ENCODE measurements around the gene HOXB8. TPM values are rescaled to one million over a fixed set of nuclear protein-coding genes. Genes with fewer than 3 reads are reported as not detected.
A peak's percentile ranks its signal among the peaks of the same experiment; 100 is the strongest.

HOXB8 gene
- total RNA-seq, 8 experiments from 2014 or later: 0.80 to 139 (median 63.2) TPM

- in situ Hi-C loops (cut with MboI; ENCODE audit: low pct_unique_long_range_greater_than_20kb in 2 of 9, low sequenced_read_pairs in 9 of 9, unreplicated experiment in 9 of 9): no loop called here
- Histone ChIP-seq H3K4me1 (replicated peaks in 1 of 2) (peaks cover 11 to 40% of the 10 kb centered on the region in 2 donors), H3K27ac (peak overlapping the region; percentile 94 to 97), H3K4me3 (peak overlapping the region; percentile 67 to 91 (median 83))
- WGBS, 10 experiments: 0 to 13% (median 0%) methylated on average over 1 to 5 of the region's 43 CpGs; no CpG with 5 or more reads in 3 of the 10 experiments
- ATAC-seq (replicated peaks in 6 of 8): no peak
Observed at GRCh38 chr17:48576479-48577309, 38.4 kb downstream of the HOXB8 start.

- Histone ChIP-seq H3K4me3 (peak overlapping the region; percentile 67 to 91 (median 83)), H3K4me1 (replicated peaks in 1 of 2) (peaks cover 11 to 40% of the 10 kb centered on the region in 2 donors), H3K27ac (peak overlapping the region; percentile 94 to 97)
- in situ Hi-C loops (cut with MboI; ENCODE audit: low pct_unique_long_range_greater_than_20kb in 2 of 9, low sequenced_read_pairs in 9 of 9, unreplicated experiment in 9 of 9): no loop called here
- ATAC-seq (replicated peaks in 6 of 8): peak in 6 of 8 experiments; percentile 1 to 11 (median 7)
- WGBS, 10 experiments: 0 to 92% (median 2%) methylated on average over 1 to 8 of the region's 22 CpGs; no CpG with 5 or more reads in 1 of the 10 experiments
Observed at GRCh38 chr17:48575673-48576478, 39.2 kb downstream of the HOXB8 start.

DNA sequence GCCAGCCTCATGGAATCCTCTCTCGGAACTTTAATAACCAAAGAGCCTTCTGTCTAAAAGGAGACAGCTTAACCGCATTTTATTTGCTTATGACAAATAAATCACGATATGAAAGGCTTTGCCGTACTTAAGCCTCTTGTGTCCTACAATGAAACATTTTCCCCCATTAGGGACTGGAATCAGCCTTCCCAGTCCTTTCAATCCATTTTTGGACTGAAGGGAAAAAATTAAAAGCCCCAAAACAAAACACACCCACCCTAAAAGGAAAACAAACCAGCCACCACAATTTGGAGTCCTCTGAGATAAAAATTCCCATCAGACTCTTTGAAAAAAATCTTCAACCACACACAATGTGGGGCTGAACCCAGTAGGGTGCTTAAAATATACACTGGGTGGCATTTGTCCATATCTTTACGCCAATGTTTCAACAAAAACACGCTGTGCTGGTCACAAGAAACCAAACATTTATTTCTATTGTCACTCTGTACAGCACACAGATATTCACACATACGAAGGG is 40.0 kb downstream of the HOXB8 start:
- Histone ChIP-seq H3K4me1 (replicated peaks in 1 of 2) (peaks cover 11 to 38% of the 10 kb centered on the region in 2 donors), H3K4me3 (peak overlapping the region; percentile 67 to 91 (median 83)), H3K27ac (peak overlapping the region; percentile 94 to 97)
- 0 to 87% (median 5%) methylated on average over 1 to 7 of the region's 7 CpGs for WGBS, 10 experiments
- in situ Hi-C loops (cut with MboI; ENCODE audit: low pct_unique_long_range_greater_than_20kb in 2 of 9, low sequenced_read_pairs in 9 of 9, unreplicated experiment in 9 of 9): no loop called here
- peak in 3 of 8 experiments; percentile 1 to 11 (median 5) for ATAC-seq (replicated peaks in 6 of 8)

DNA sequence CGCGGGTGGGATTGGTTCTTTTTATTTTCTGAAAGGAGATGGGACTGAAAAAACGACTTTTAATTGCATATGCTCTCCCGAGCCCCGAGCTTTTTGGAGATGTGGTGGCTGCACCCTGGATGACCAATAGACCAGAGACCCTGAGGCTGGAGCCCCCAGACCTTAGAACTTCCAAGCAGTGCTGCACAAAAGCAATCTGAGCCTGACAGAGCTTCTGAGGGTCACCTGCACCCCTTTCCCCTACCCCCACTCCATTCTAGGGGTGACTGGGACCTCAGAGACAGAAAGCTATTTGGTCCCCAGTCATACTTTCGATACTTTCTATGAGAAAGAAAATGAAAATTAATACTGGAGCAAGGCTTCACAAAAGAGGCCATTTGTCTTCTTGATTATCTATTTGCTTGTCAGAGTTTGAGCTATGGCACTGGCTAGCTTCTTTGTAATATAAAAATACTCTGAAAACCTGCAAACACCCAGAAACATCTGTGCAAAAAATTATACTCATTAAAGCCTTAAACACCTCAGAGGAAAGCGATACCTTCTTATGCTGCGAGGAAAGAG is 40.5 kb downstream of the HOXB8 start:
- 0 to 100% (median 6%) methylated on average over 1 to 6 of the region's 8 CpGs for WGBS, 10 experiments
- H3K4me3 ChIP-seq: peak overlapping the region; percentile 67 to 91 (median 83)
- H3K27ac ChIP-seq: peak overlapping the region; percentile 94 to 97
- in situ Hi-C loops (cut with MboI; ENCODE audit: low pct_unique_long_range_greater_than_20kb in 2 of 9, low sequenced_read_pairs in 9 of 9, unreplicated experiment in 9 of 9): no loop called here
- peaks cover 11 to 40% of the 10 kb centered on the region in 2 donors for H3K4me1 ChIP-seq (replicated peaks in 1 of 2)
- no peak for ATAC-seq (replicated peaks in 6 of 8)

GRCh38 chr17:48571826-48572417 is 43.2 kb downstream of the HOXB8 start:
- 0 to 60% methylated on average over 1 of the region's 1 CpG; no CpG with 5 or more reads in 8 of the 10 experiments for WGBS, 10 experiments
- no peak for ATAC-seq (replicated peaks in 6 of 8)
- in situ Hi-C loops (cut with MboI; ENCODE audit: low pct_unique_long_range_greater_than_20kb in 2 of 9, low sequenced_read_pairs in 9 of 9, unreplicated experiment in 9 of 9): no loop called here
- peak overlapping the region; percentile 67 to 91 (median 83) for H3K4me3 ChIP-seq
- peak overlapping the region; percentile 94 to 97 for H3K27ac ChIP-seq
- H3K4me1 ChIP-seq (replicated peaks in 1 of 2): peaks cover 23 to 51% of the 10 kb centered on the region in 2 donors

- in situ Hi-C loops (cut with MboI; ENCODE audit: low pct_unique_long_range_greater_than_20kb in 2 of 9, low sequenced_read_pairs in 9 of 9, unreplicated experiment in 9 of 9): no loop called here
- H3K27ac ChIP-seq: peak overlapping the region; percentile 94 to 97
- no peak for ATAC-seq (replicated peaks in 6 of 8)
- peak overlapping the region; percentile 67 to 91 (median 83) for H3K4me3 ChIP-seq
- WGBS, 10 experiments: 0 to 92% (median 0%) methylated on average over 1 to 21 of the region's 26 CpGs
- H3K4me1 ChIP-seq (replicated peaks in 1 of 2): peaks cover 30 to 56% of the 10 kb centered on the region in 2 donors
Observed at GRCh38 chr17:48571024-48571818, 43.9 kb downstream of the HOXB8 start.

GRCh38 chr17:48570325-48571023 is 44.6 kb downstream of the HOXB8 start:
- Histone ChIP-seq H3K4me1 (replicated peaks in 1 of 2) (peaks cover 32 to 56% of the 10 kb centered on the region in 2 donors), H3K27ac (peak overlapping the region; percentile 94 to 97), H3K4me3 (peak overlapping the region; percentile 67 to 91 (median 83))
- ATAC-seq (replicated peaks in 6 of 8): no peak
- in situ Hi-C loops (cut with MboI; ENCODE audit: low pct_unique_long_range_greater_than_20kb in 2 of 9, low sequenced_read_pairs in 9 of 9, unreplicated experiment in 9 of 9): no loop called here
- WGBS, 10 experiments: 0 to 90% (median 5%) methylated on average over 1 to 10 of the region's 19 CpGs

DNA sequence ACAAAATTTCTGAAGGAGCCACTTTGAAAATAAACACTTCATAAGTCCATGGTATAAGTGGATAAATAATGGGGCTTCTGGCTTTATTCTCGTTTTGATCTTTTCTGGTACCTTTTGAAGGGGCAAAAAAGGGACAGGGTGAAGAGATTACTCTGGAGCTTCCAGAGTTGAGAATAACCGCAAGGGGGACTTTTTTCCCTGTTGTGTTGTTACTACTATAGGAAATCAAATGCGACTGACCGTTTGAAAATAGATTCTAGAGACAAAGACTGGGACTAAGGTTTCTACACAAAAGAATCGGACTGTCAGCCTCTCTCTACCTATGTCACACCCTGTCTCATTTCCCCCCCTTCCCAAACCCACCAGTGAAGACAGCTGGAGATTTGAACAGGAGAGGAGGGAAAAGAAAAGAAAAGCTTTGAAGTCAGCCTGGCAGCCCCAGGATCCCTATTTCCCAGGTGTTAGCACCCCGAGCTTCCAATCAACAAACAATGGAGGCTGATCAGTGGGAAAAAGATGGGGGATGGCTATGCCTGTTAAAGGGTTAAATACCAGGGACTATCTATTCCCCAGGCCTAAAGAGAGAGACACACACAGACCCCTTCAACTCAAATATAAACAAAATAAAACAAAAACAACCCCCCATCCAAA is 45.3 kb downstream of the HOXB8 start:
- no peak for ATAC-seq (replicated peaks in 6 of 8)
- Histone ChIP-seq H3K27ac (peak overlapping the region; percentile 94 to 97), H3K4me1 (replicated peaks in 1 of 2) (peaks cover 33 to 56% of the 10 kb centered on the region in 2 donors), H3K4me3 (peak overlapping the region; percentile 67 to 91 (median 83))
- WGBS, 10 experiments: 0 to 98% (median 0%) methylated on average over 1 to 6 of the region's 6 CpGs; no CpG with 5 or more reads in 1 of the 10 experiments
- in situ Hi-C loops (cut with MboI; ENCODE audit: low pct_unique_long_range_greater_than_20kb in 2 of 9, low sequenced_read_pairs in 9 of 9, unreplicated experiment in 9 of 9): no loop called here

- Histone ChIP-seq H3K27ac (peak overlapping the region; percentile 94 to 97), H3K4me3 (peak overlapping the region; percentile 67 to 91 (median 83)), H3K4me1 (replicated peaks in 1 of 2) (peaks cover 34 to 56% of the 10 kb centered on the region in 2 donors)
- in situ Hi-C loops (cut with MboI; ENCODE audit: low pct_unique_long_range_greater_than_20kb in 2 of 9, low sequenced_read_pairs in 9 of 9, unreplicated experiment in 9 of 9): no loop called here
- ATAC-seq (replicated peaks in 6 of 8): peak in 5 of 8 experiments; percentile 9 to 31 (median 24)
- WGBS, 10 experiments: 0 to 100% (median 13%) methylated on average over 1 to 3 of the region's 3 CpGs; no CpG with 5 or more reads in 6 of the 10 experiments
Observed at GRCh38 chr17:48569240-48569582, 45.9 kb downstream of the HOXB8 start.

- ATAC-seq (replicated peaks in 6 of 8): peak in 5 of 8 experiments; percentile 38 to 73 (median 50)
- H3K27ac ChIP-seq: peak overlapping the region; percentile 94 to 97
- in situ Hi-C loops (cut with MboI; ENCODE audit: low pct_unique_long_range_greater_than_20kb in 2 of 9, low sequenced_read_pairs in 9 of 9, unreplicated experiment in 9 of 9): no loop called here
- H3K4me3 ChIP-seq: peak overlapping the region; percentile 67 to 91 (median 83)
- 0 to 90% (median 2%) methylated on average over 6 to 27 of the region's 33 CpGs for WGBS, 10 experiments
- H3K4me1 ChIP-seq (replicated peaks in 1 of 2): peaks cover 35 to 61% of the 10 kb centered on the region in 2 donors
Observed at GRCh38 chr17:48568499-48569239, 46.4 kb downstream of the HOXB8 start.

Measured in motor neuron (in vitro differentiated cells).